GM23338 (cell line): ENCODE results near the gene NHLH2. TPM values are rescaled to one million over a fixed set of nuclear protein-coding genes. Genes with fewer than 3 reads are reported as not detected.

Experiments used
- ATAC-seq: fragments of 200-7000 bp; cut with Tn5 transposase; 3 replicates; pipeline ENCODE4 v1.9.1; 2020
- DNase-seq: peaks from one replicate; pipeline ENCODE4 v3.0.0-alpha.2; 2015; ENCODE audit warnings: low spot score
- H2AFZ ChIP-seq: fragments of 200-600 bp; sonication (generic); 2 replicates; pipeline ENCODE4 v1.8.0; 2016; ENCODE audit warnings: antibody characterized with exemption, mild to moderate bottlenecking, moderate library complexity
- H3F3A ChIP-seq: fragments of 200-600 bp; sonication (generic); replicated peaks from 2 replicates; pipeline ENCODE4 v1.8.0; 2017; ENCODE audit warnings: antibody characterized with exemption, mixed run types, low read depth
- H3K27ac ChIP-seq: fragments of 200-600 bp; sonication (generic); 2 replicates; pipeline ENCODE4 v1.6.1; 2016; ENCODE audit warnings: low read depth
- H3K27me3 ChIP-seq: fragments of 200-600 bp; sonication (generic); 2 replicates; pipeline ENCODE4 v1.8.0; 2016; ENCODE audit warnings: mild to moderate bottlenecking, mixed run types, moderate library complexity; ENCODE audit not compliant: insufficient read depth
- H3K36me3 ChIP-seq: fragments of 200-600 bp; sonication (generic); 2 replicates; pipeline ENCODE4 v1.8.0; 2016; ENCODE audit warnings: mild to moderate bottlenecking; ENCODE audit not compliant: insufficient read depth
- H3K4me1 ChIP-seq: fragments of 200-600 bp; sonication (generic); 2 replicates; pipeline ENCODE4 v1.8.0; 2016; ENCODE audit warnings: mild to moderate bottlenecking, moderate library complexity; ENCODE audit not compliant: insufficient read depth
- H3K4me2 ChIP-seq: fragments of 200-600 bp; sonication (generic); 2 replicates; pipeline ENCODE4 v1.7.1; 2017; ENCODE audit warnings: mixed run types
- H3K4me3 ChIP-seq: fragments of 200-600 bp; sonication (generic); 2 replicates; pipeline ENCODE4 v1.6.1; 2016; ENCODE audit warnings: mixed run types
- H3K79me2 ChIP-seq: fragments of 200-600 bp; sonication (generic); replicated peaks from 2 replicates; pipeline ENCODE4 v1.8.0; 2017; ENCODE audit warnings: mild to moderate bottlenecking; ENCODE audit not compliant: insufficient read depth
- H3K9me2 ChIP-seq: fragments of 200-600 bp; sonication (generic); 2 replicates; pipeline ENCODE4 v1.8.0; 2017; ENCODE audit not compliant: insufficient read depth
- H4K20me1 ChIP-seq: fragments of 200-600 bp; sonication (generic); replicated peaks from 2 replicates; pipeline ENCODE4 v1.8.0; 2017; ENCODE audit warnings: mild to moderate bottlenecking; ENCODE audit not compliant: insufficient read depth
- H3K27ac Mint-ChIP-seq: 2 replicates; pipeline ENCODE4 v1.8.0; 2020; ENCODE audit warnings: inconsistent platforms, mild to moderate bottlenecking, moderate library complexity, mixed read lengths
- H3K27me3 Mint-ChIP-seq: 3 replicates; pipeline ENCODE4 v1.8.0; 2022; ENCODE audit warnings: low read depth, mild to moderate bottlenecking, moderate library complexity, mixed read lengths, inconsistent platforms; ENCODE audit not compliant: insufficient read depth, poor library complexity
- H3K36me3 Mint-ChIP-seq: 3 replicates; pipeline ENCODE4 v1.8.0; 2021; ENCODE audit warnings: low read depth, mild to moderate bottlenecking, inconsistent platforms, moderate library complexity, mixed read lengths
- H3K4me1 Mint-ChIP-seq: 3 replicates; pipeline ENCODE4 v1.8.0; 2020; ENCODE audit warnings: mild to moderate bottlenecking, inconsistent platforms, mixed read lengths
- H3K4me3 Mint-ChIP-seq: 3 replicates; pipeline ENCODE4 v1.8.0; 2021; ENCODE audit warnings: moderate library complexity, mild to moderate bottlenecking, inconsistent platforms, mixed read lengths
- H3K9me3 Mint-ChIP-seq: 3 replicates; pipeline ENCODE4 v1.8.0; 2020; ENCODE audit warnings: moderate library complexity, mild to moderate bottlenecking, inconsistent platforms, mixed read lengths
- EZH2 ChIP-seq: fragments of 200-600 bp; sonication (generic); IDR thresholded peaks from one replicate; pipeline ENCODE4 v1.8.0; 2017; ENCODE audit warnings: antibody characterized with exemption, mild to moderate bottlenecking, low read depth; ENCODE audit not compliant: unreplicated experiment
- NANOG ChIP-seq: IDR thresholded peaks from 2 replicates; pipeline ENCODE4 v1.6.1; 2016; ENCODE audit warnings: antibody characterized with exemption, borderline replicate concordance
- POLR2AphosphoS5 ChIP-seq: IDR thresholded peaks from 2 replicates; pipeline ENCODE4 v1.6.1; 2016; ENCODE audit warnings: antibody characterized with exemption, low read depth
- STAT1 ChIP-seq: IDR thresholded peaks from one replicate; pipeline ENCODE4 v1.6.1; 2016; ENCODE audit warnings: antibody characterized with exemption; ENCODE audit not compliant: unreplicated experiment
- ZNF114 ChIP-seq: fragments of 250-450 bp; sonication (Bioruptor Pico); IDR thresholded peaks from 2 replicates; pipeline ENCODE4 v1.5.0; 2020; ENCODE audit warnings: mild to moderate bottlenecking, moderate library complexity
- polyA plus RNA-seq: library from polyadenylated mRNA; unstranded; fragments of >200 nt; fragmentation: Nextera tagmentation; extraction: Ambion mirVana; gene quantifications from 2 replicates; pipeline ENCODE4 v1.2.1, GENCODE V29; 2016
- total RNA-seq: library from RNA; depleted of rRNA; stranded (reverse); fragments of >200 nt; shearing (Covaris generic); gene quantifications from 2 replicates; pipeline ENCODE4 v1.2.3, GENCODE V29; 2014
- TF ChIP-seq, protein P1 (sequence below): fragments of 250-450 bp; sonication (Bioruptor Pico); IDR thresholded peaks from 2 replicates; pipeline ENCODE4 v1.5.0; 2020; ENCODE audit warnings: mild to moderate bottlenecking, moderate library complexity

NHLH2 gene
- total and polyA plus RNA-seq, 2 experiments from 2014 or later, result 1.7 to 1.9 TPM

- Histone ChIP-seq H3K27ac (no peak overlapping the region), H4K20me1 (no peaks in the 10 kb centered on the region), H3K4me2 (no peak overlapping the region), H3K9me2 (peaks cover 9% of the 10 kb centered on the region; the same call in 1 of the 2 replicates), H2AFZ (peak overlapping the region; percentile 43; the same call in 1 of the 2 replicates), H3K4me1 (peaks cover 32% of the 10 kb centered on the region), H3F3A (no peaks in the 10 kb centered on the region), H3K79me2 (no peaks in the 10 kb centered on the region), H3K4me3 (no peak overlapping the region), H3K27me3 (no peaks in the 10 kb centered on the region), H3K36me3 (no peaks in the 10 kb centered on the region)
- TF ChIP-seq EZH2 (no peak), POLR2AphosphoS5 (no peak), STAT1 (no peak), ZNF114 (CRISPR knock-in tag) (no peak), NANOG (no peak)
- TF ChIP-seq, protein P1, sequence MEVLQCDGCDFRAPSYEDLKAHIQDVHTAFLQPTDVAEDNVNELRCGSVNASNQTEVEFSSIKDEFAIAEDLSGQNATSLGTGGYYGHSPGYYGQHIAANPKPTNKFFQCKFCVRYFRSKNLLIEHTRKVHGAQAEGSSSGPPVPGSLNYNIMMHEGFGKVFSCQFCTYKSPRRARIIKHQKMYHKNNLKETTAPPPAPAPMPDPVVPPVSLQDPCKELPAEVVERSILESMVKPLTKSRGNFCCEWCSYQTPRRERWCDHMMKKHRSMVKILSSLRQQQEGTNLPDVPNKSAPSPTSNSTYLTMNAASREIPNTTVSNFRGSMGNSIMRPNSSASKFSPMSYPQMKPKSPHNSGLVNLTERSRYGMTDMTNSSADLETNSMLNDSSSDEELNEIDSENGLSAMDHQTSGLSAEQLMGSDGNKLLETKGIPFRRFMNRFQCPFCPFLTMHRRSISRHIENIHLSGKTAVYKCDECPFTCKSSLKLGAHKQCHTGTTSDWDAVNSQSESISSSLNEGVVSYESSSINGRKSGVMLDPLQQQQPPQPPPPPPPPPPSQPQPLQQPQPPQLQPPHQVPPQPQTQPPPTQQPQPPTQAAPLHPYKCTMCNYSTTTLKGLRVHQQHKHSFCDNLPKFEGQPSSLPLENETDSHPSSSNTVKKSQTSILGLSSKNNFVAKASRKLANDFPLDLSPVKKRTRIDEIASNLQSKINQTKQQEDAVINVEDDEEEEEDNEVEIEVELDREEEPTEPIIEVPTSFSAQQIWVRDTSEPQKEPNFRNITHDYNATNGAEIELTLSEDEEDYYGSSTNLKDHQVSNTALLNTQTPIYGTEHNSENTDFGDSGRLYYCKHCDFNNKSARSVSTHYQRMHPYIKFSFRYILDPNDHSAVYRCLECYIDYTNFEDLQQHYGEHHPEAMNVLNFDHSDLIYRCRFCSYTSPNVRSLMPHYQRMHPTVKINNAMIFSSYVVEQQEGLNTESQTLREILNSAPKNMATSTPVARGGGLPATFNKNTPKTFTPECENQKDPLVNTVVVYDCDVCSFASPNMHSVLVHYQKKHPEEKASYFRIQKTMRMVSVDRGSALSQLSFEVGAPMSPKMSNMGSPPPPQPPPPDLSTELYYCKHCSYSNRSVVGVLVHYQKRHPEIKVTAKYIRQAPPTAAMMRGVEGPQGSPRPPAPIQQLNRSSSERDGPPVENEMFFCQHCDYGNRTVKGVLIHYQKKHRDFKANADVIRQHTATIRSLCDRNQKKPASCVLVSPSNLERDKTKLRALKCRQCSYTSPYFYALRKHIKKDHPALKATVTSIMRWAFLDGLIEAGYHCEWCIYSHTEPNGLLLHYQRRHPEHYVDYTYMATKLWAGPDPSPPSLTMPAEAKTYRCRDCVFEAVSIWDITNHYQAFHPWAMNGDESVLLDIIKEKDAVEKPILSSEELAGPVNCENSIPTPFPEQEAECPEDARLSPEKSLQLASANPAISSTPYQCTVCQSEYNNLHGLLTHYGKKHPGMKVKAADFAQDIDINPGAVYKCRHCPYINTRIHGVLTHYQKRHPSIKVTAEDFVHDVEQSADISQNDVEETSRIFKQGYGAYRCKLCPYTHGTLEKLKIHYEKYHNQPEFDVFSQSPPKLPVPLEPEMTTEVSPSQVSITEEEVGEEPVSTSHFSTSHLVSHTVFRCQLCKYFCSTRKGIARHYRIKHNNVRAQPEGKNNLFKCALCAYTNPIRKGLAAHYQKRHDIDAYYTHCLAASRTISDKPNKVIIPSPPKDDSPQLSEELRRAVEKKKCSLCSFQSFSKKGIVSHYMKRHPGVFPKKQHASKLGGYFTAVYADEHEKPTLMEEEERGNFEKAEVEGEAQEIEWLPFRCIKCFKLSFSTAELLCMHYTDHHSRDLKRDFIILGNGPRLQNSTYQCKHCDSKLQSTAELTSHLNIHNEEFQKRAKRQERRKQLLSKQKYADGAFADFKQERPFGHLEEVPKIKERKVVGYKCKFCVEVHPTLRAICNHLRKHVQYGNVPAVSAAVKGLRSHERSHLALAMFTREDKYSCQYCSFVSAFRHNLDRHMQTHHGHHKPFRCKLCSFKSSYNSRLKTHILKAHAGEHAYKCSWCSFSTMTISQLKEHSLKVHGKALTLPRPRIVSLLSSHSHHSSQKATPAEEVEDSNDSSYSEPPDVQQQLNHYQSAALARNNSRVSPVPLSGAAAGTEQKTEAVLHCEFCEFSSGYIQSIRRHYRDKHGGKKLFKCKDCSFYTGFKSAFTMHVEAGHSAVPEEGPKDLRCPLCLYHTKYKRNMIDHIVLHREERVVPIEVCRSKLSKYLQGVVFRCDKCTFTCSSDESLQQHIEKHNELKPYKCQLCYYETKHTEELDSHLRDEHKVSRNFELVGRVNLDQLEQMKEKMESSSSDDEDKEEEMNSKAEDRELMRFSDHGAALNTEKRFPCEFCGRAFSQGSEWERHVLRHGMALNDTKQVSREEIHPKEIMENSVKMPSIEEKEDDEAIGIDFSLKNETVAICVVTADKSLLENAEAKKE (CRISPR knock-in tag), result no peak
- Mint-ChIP-seq H3K27me3 (peaks cover 6% of the 10 kb centered on the region), H3K36me3 (no peaks in the 10 kb centered on the region), H3K4me1 (peaks cover 39% of the 10 kb centered on the region), H3K4me3 (no peak overlapping the region), H3K27ac (no peak overlapping the region), H3K9me3 (no peaks in the 10 kb centered on the region)
- DNase-seq (no peak), ATAC-seq (no peak)
Observed at GRCh38 chr1:115794976-115795639, 45.8 kb downstream of the NHLH2 start.
